Neuronal stem cell (in vitro differentiated cells): ENCODE measurements around the gene DPY19L2.
"Not testable (repeated sequence)": the region's sequence is repeated elsewhere in the genome, so short reads cannot be mapped to it uniquely, and the experiment has no call there.

Experiments used
- DNase-seq: peaks from one replicate; pipeline ENCODE4 v3.0.0-alpha.2; 2013; ENCODE audit warnings: low spot score
- H2AFZ ChIP-seq: one replicate; pipeline ENCODE4 v1.6.1; 2013; ENCODE audit warnings: mild to moderate bottlenecking, low read length, inconsistent platforms
- H2AK5ac ChIP-seq: 2 replicates; pipeline ENCODE4 v1.6.1; 2013; ENCODE audit warnings: low read depth, mild to moderate bottlenecking, inconsistent platforms, low read length, moderate library complexity, mixed read lengths
- H2BK120ac ChIP-seq: 2 replicates; pipeline ENCODE4 v1.6.1; 2013; ENCODE audit warnings: low read depth, mild to moderate bottlenecking, inconsistent platforms, low read length, moderate library complexity, mixed read lengths
- H2BK12ac ChIP-seq: one replicate; pipeline ENCODE4 v1.6.1; 2013; ENCODE audit warnings: low read length, inconsistent platforms
- H2BK15ac ChIP-seq: 2 replicates; pipeline ENCODE4 v1.6.1; 2013; ENCODE audit warnings: mild to moderate bottlenecking, low read length, inconsistent platforms, mixed read lengths
- H2BK5ac ChIP-seq: one replicate; pipeline ENCODE4 v1.6.1; 2013; ENCODE audit warnings: inconsistent platforms, mild to moderate bottlenecking, low read length, moderate library complexity
- H3K14ac ChIP-seq: one replicate; pipeline ENCODE4 v1.6.1; 2013; ENCODE audit warnings: low read length, inconsistent platforms
- H3K18ac ChIP-seq: 2 replicates; pipeline ENCODE4 v1.6.1; 2013; ENCODE audit warnings: low read length, inconsistent platforms
- H3K23ac ChIP-seq: 2 replicates; pipeline ENCODE4 v1.6.1; 2013; ENCODE audit warnings: low read depth, mild to moderate bottlenecking, mixed read lengths, low read length, inconsistent platforms; ENCODE audit not compliant: poor library complexity
- H3K27ac ChIP-seq: replicated peaks from 3 replicates; pipeline ENCODE4 v1.5.1; 2013; ENCODE audit warnings: low read length, inconsistent platforms
- H3K27me3 ChIP-seq, 3 experiments: 2 replicates each; pipeline ENCODE4 v1.6.1; 2013; ENCODE audit warnings: low read length in 3 of 3, mild to moderate bottlenecking in 2 of 3, inconsistent platforms in 1 of 3, low read depth in 1 of 3, mixed read lengths in 1 of 3, moderate library complexity in 1 of 3; ENCODE audit not compliant: control insufficient read depth in 3 of 3, insufficient read depth in 3 of 3
- H3K36me3 ChIP-seq, 2 donors: replicated peaks in 1 of 2; 2 replicates each; pipeline ENCODE4 v1.6.1; 2013; ENCODE audit warnings: low read length in 2 of 2; ENCODE audit not compliant: control insufficient read depth in 2 of 2, insufficient read depth in 2 of 2
- H3K4ac ChIP-seq: 2 replicates; pipeline ENCODE4 v1.6.1; 2013; ENCODE audit warnings: inconsistent platforms, mild to moderate bottlenecking, low read length, moderate library complexity
- H3K4me1 ChIP-seq, 2 donors: 1 replicate in 1 of 2; 2 replicates in 1 of 2; pipeline ENCODE4 v1.6.1; 2013; ENCODE audit warnings: low read length in 2 of 2, low read depth in 1 of 2; ENCODE audit not compliant: control insufficient read depth in 2 of 2, insufficient read depth in 1 of 2
- H3K4me2 ChIP-seq: one replicate; pipeline ENCODE4 v1.6.1; 2013; ENCODE audit warnings: mild to moderate bottlenecking, low read length, inconsistent platforms; ENCODE audit not compliant: insufficient read depth, poor library complexity, severe bottlenecking
- H3K4me3 ChIP-seq, 2 donors: 2 replicates each; pipeline ENCODE4 v1.5.1; 2013; ENCODE audit warnings: low read length in 2 of 2, mild to moderate bottlenecking in 2 of 2, inconsistent platforms in 1 of 2, moderate library complexity in 1 of 2
- H3K79me1 ChIP-seq: one replicate; pipeline ENCODE4 v1.6.1; 2013; ENCODE audit warnings: low read depth, mild to moderate bottlenecking, inconsistent platforms, low read length, moderate library complexity
- H3K9ac ChIP-seq: one replicate; pipeline ENCODE4 v1.6.1; 2013; ENCODE audit warnings: mild to moderate bottlenecking, low read depth, low read length, inconsistent platforms; ENCODE audit not compliant: poor library complexity
- H3K9me3 ChIP-seq, 2 donors: replicated peaks in 1 of 2; 2 replicates each; pipeline versions ENCODE3 to v1.6.1; 2013; ENCODE audit warnings: low read length in 2 of 2, mild to moderate bottlenecking in 2 of 2, inconsistent platforms in 1 of 2, low read depth in 1 of 2, mixed read lengths in 1 of 2, moderate library complexity in 1 of 2; ENCODE audit not compliant: control insufficient read depth in 2 of 2, insufficient read depth in 1 of 2
- H4K8ac ChIP-seq: one replicate; pipeline ENCODE4 v1.6.1; 2013; ENCODE audit warnings: low read depth, mild to moderate bottlenecking, inconsistent platforms, low read length, moderate library complexity
- H4K91ac ChIP-seq: one replicate; pipeline ENCODE4 v1.6.1; 2013; ENCODE audit warnings: low read length, low read depth, mild to moderate bottlenecking, inconsistent platforms; ENCODE audit not compliant: poor library complexity
- WGBS, 2 donors: extraction: QIAGEN DNeasy Blood & Tissue Kit; methylation state at CpG; one replicate each; pipeline ENCODE4 v1.1.7; 2013; ENCODE audit warnings: missing lambda C conversion rate in 2 of 2, mixed read lengths in 1 of 2; ENCODE audit not compliant: insufficient read length in 2 of 2, insufficient replicate concordance in 1 of 2; ENCODE audit errors: extremely low coverage in 2 of 2; 5-methylcytosine and 5-hydroxymethylcytosine counted together

The DPY19L2 gene

DNA sequence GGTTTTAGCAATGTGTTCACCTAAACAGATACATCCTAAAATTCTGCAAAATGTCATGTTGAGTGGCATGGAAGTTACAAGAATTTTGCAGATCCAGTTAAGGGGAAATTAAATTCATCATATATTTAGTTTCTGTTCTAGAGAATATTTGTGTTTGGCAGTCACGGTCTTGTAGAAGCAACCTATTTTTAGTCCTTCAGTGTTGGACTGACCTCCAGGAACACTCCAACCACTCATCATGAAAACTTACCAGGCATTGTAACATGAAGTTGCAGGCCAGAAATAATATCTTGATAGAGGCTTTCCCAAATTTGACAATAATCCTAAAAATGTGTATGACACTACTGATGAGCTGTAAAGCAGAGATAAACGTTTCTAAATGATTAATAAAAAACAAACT, 119.3 kb downstream of the DPY19L2 start:
- H3K4me3 ChIP-seq, H3K9me3 ChIP-seq, H2BK12ac ChIP-seq, H2AFZ ChIP-seq, H3K36me3 ChIP-seq, H3K14ac ChIP-seq, H3K4me2 ChIP-seq, H3K4me1 ChIP-seq, DNase-seq, H4K91ac ChIP-seq, H2AK5ac ChIP-seq, H3K23ac ChIP-seq, H3K27me3 ChIP-seq, H4K8ac ChIP-seq, H3K9ac ChIP-seq, H3K18ac ChIP-seq, H2BK5ac ChIP-seq, H2BK15ac ChIP-seq, H3K79me1 ChIP-seq, H3K27ac ChIP-seq, H2BK120ac ChIP-seq, H3K4ac ChIP-seq: not testable (repeated sequence)
- WGBS, 2 donors, result no CpG with 5 or more reads among the region's 2 CpGs

GRCh38 chr12:63545298-63545916, 122.9 kb downstream of the DPY19L2 start:
- not testable (repeated sequence) for H3K18ac ChIP-seq, H2BK15ac ChIP-seq, H4K91ac ChIP-seq, H3K36me3 ChIP-seq, H3K9me3 ChIP-seq, H4K8ac ChIP-seq, H3K14ac ChIP-seq, DNase-seq, H3K79me1 ChIP-seq, H3K27me3 ChIP-seq, H3K27ac ChIP-seq, H2AFZ ChIP-seq, H3K4ac ChIP-seq, H2BK12ac ChIP-seq, H3K4me3 ChIP-seq, H3K9ac ChIP-seq, H2AK5ac ChIP-seq, H2BK5ac ChIP-seq, H3K4me1 ChIP-seq, H2BK120ac ChIP-seq, H3K23ac ChIP-seq, H3K4me2 ChIP-seq
- no CpG with 5 or more reads among the region's 5 CpGs for WGBS, 2 donors

GRCh38 chr12:63538656-63539055, 129.6 kb downstream of the DPY19L2 start:
- no CpG with 5 or more reads among the region's 4 CpGs for WGBS, 2 donors
- not testable (repeated sequence) for H2BK15ac ChIP-seq

GRCh38 chr12:63537838-63538237, 130.5 kb downstream of the DPY19L2 start:
- H3K9me3 ChIP-seq, H2BK5ac ChIP-seq, H3K4me2 ChIP-seq, H3K4me3 ChIP-seq, H2AFZ ChIP-seq, H3K27ac ChIP-seq, H3K36me3 ChIP-seq, H2BK15ac ChIP-seq, H3K27me3 ChIP-seq, H3K4me1 ChIP-seq, H3K79me1 ChIP-seq, H2BK120ac ChIP-seq, H3K18ac ChIP-seq, H4K8ac ChIP-seq, H2AK5ac ChIP-seq, H3K9ac ChIP-seq, H4K91ac ChIP-seq, DNase-seq, H3K14ac ChIP-seq, H2BK12ac ChIP-seq, H3K4ac ChIP-seq, H3K23ac ChIP-seq: not testable (repeated sequence)

More at GRCh38 chr12:63538656-63539055, 129.6 kb downstream of the DPY19L2 start:
- not testable (repeated sequence) for H2BK120ac ChIP-seq, H3K4me3 ChIP-seq, H3K27ac ChIP-seq, H2AFZ ChIP-seq, H2BK5ac ChIP-seq, H3K14ac ChIP-seq, H3K18ac ChIP-seq, H2BK12ac ChIP-seq, H3K36me3 ChIP-seq, H3K27me3 ChIP-seq, H4K8ac ChIP-seq, H3K9ac ChIP-seq, H3K4ac ChIP-seq, H4K91ac ChIP-seq, H3K23ac ChIP-seq, H3K4me1 ChIP-seq, H2AK5ac ChIP-seq, H3K4me2 ChIP-seq, DNase-seq, H3K79me1 ChIP-seq, H3K9me3 ChIP-seq
